IMR-90 (cell line): ENCODE data around the gene SPAG9. TPM values are rescaled to one million over a fixed set of nuclear protein-coding genes. Genes with fewer than 3 reads are reported as not detected.

Experiments used
- ATAC-seq: fragments of 200-7000 bp; cut with Tn5 transposase; 2 replicates; pipeline ENCODE4 v1.9.1; 2020; ENCODE audit warnings: low read depth, mild to moderate bottlenecking, moderate library complexity
- BruUV-seq: library from RNA; stranded (reverse); fragments of 400-500 nt; replicated peaks from 2 replicates; lab custom pipeline; 2021; lab: Mats Ljungman, UMichigan
- CTCF ChIA-PET: fragments of 300-600 bp; formaldehyde crosslinking; extraction: SDS; loops from one replicate; lab custom pipeline; 2021; ENCODE audit warnings: antibody characterized with exemption; lab: Yijun Ruan, JAX
- POLR2A ChIA-PET: fragments of 300-600 bp; sonication (Branson Sonifier 250); formaldehyde crosslinking; loops from one replicate; lab custom pipeline; 2022; ENCODE audit warnings: antibody characterized with exemption; ENCODE audit not compliant: unreplicated experiment; lab: Charles Lee
- DNase-seq: peaks from one replicate; pipeline ENCODE4 v3.0.0; 2013
- H2AFZ ChIP-seq: replicated peaks from 2 replicates; pipeline ENCODE3; 2013; ENCODE audit warnings: low read length, mild to moderate bottlenecking; ENCODE audit not compliant: poor library complexity
- H2AK5ac ChIP-seq: 2 replicates; pipeline ENCODE4 v1.6.1; 2013; ENCODE audit warnings: low read depth, low read length, inconsistent platforms
- H2AK9ac ChIP-seq: replicated peaks from 2 replicates; pipeline ENCODE3; 2013; ENCODE audit warnings: mild to moderate bottlenecking, low read depth, low read length, moderate library complexity; ENCODE audit not compliant: poor library complexity
- H2BK120ac ChIP-seq: 2 replicates; pipeline ENCODE4 v1.6.1; 2013; ENCODE audit warnings: low read depth, low read length, inconsistent platforms
- H2BK15ac ChIP-seq: 3 replicates; pipeline ENCODE4 v1.6.1; 2013; ENCODE audit warnings: low read depth, low read length, inconsistent platforms
- H2BK20ac ChIP-seq: 2 replicates; pipeline ENCODE4 v1.6.1; 2013; ENCODE audit warnings: low read depth, mild to moderate bottlenecking, inconsistent platforms, low read length, moderate library complexity
- H2BK5ac ChIP-seq: 2 replicates; pipeline ENCODE4 v1.6.1; 2013; ENCODE audit warnings: mild to moderate bottlenecking, low read depth, low read length, inconsistent platforms; ENCODE audit not compliant: poor library complexity, severe bottlenecking
- H3K14ac ChIP-seq: replicated peaks from 2 replicates; pipeline ENCODE4 v1.6.1; 2013; ENCODE audit warnings: low read depth, low read length, inconsistent platforms
- H3K18ac ChIP-seq: 2 replicates; pipeline ENCODE4 v1.6.1; 2013; ENCODE audit warnings: low read depth, low read length, control low read depth
- H3K23ac ChIP-seq: 2 replicates; pipeline ENCODE4 v1.6.1; 2013; ENCODE audit warnings: low read depth, low read length, inconsistent platforms
- H3K27ac ChIP-seq: 2 replicates; pipeline ENCODE4 v1.5.1; 2013; ENCODE audit warnings: mild to moderate bottlenecking, control low read depth, low read length; ENCODE audit not compliant: insufficient read depth
- H3K27me3 ChIP-seq: 2 replicates; pipeline ENCODE4 v1.6.1; 2013; ENCODE audit warnings: low read length; ENCODE audit not compliant: control insufficient read depth, insufficient read depth
- H3K36me3 ChIP-seq: 2 replicates; pipeline ENCODE4 v1.6.1; 2013; ENCODE audit warnings: low read length, mixed read lengths; ENCODE audit not compliant: control insufficient read depth, insufficient read depth
- H3K4ac ChIP-seq: 2 replicates; pipeline ENCODE4 v1.6.1; 2013; ENCODE audit warnings: low read depth, low read length, inconsistent platforms
- H3K4me1 ChIP-seq: 2 replicates; pipeline ENCODE4 v1.6.1; 2013; ENCODE audit warnings: low read length, mixed read lengths; ENCODE audit not compliant: control insufficient read depth, insufficient read depth
- H3K4me2 ChIP-seq: 2 replicates; pipeline ENCODE4 v1.6.1; 2013; ENCODE audit warnings: low read depth, mild to moderate bottlenecking, control low read depth, low read length, moderate library complexity
- H3K4me3 ChIP-seq: 2 replicates; pipeline ENCODE4 v1.5.1; 2013; ENCODE audit warnings: low read depth, mild to moderate bottlenecking, control low read depth, low read length, moderate library complexity; ENCODE audit not compliant: insufficient read depth
- H3K56ac ChIP-seq: 2 replicates; pipeline ENCODE4 v1.6.1; 2013; ENCODE audit warnings: low read length, inconsistent platforms; ENCODE audit not compliant: insufficient read depth; ENCODE audit errors: extremely low read depth
- H3K79me1 ChIP-seq, 2 experiments: 2 replicates each; pipeline ENCODE4 v1.6.1; 2013; ENCODE audit warnings: low read length in 2 of 2, inconsistent platforms in 1 of 2, low read depth in 1 of 2
- H3K9ac ChIP-seq: 2 replicates; pipeline ENCODE4 v1.6.1; 2013; ENCODE audit warnings: low read depth, low read length, control low read depth
- H3K9me1 ChIP-seq: 2 replicates; pipeline ENCODE4 v1.6.1; 2013; ENCODE audit warnings: low read length, inconsistent platforms; ENCODE audit not compliant: insufficient read depth
- H3K9me3 ChIP-seq: 2 replicates; pipeline ENCODE4 v1.6.1; 2013; ENCODE audit warnings: low read length; ENCODE audit not compliant: control insufficient read depth, insufficient read depth
- H4K20me1 ChIP-seq: 2 replicates; pipeline ENCODE4 v1.6.1; 2013; ENCODE audit warnings: low read length, inconsistent platforms; ENCODE audit not compliant: insufficient read depth
- H4K5ac ChIP-seq: 2 replicates; pipeline ENCODE4 v1.6.1; 2013; ENCODE audit warnings: mild to moderate bottlenecking, low read depth, low read length, control low read depth
- H4K8ac ChIP-seq, 2 experiments: 2 replicates each; pipeline ENCODE4 v1.6.1; 2013; ENCODE audit warnings: low read depth in 2 of 2, low read length in 2 of 2, control low read depth in 1 of 2, inconsistent platforms in 1 of 2
- H4K91ac ChIP-seq: 2 replicates; pipeline ENCODE4 v1.6.1; 2013; ENCODE audit warnings: low read depth, low read length, inconsistent platforms; ENCODE audit not compliant: insufficient read depth
- BHLHE40 ChIP-seq: fragments of 150-350 bp; IDR thresholded peaks from 2 replicates; pipeline ENCODE4 v1.6.1; 2016; ENCODE audit warnings: mild to moderate bottlenecking, low read depth, low read length
- CEBPB ChIP-seq: IDR thresholded peaks from 2 replicates; pipeline ENCODE4 v1.6.1; 2012; ENCODE audit warnings: low read depth, low read length, improper control_type of control experiment
- CHD1 ChIP-seq: IDR thresholded peaks from 2 replicates; pipeline ENCODE4 v1.6.1; 2012; ENCODE audit warnings: low read depth, low read length, improper control_type of control experiment
- FOS ChIP-seq: fragments of 150-350 bp; IDR thresholded peaks from 2 replicates; pipeline ENCODE4 v1.6.1; 2016; ENCODE audit warnings: low read depth, low read length
- MAFK ChIP-seq: IDR thresholded peaks from 2 replicates; pipeline ENCODE4 v1.6.1; 2012; ENCODE audit warnings: low read depth, low read length, improper control_type of control experiment
- MAZ ChIP-seq: IDR thresholded peaks from 2 replicates; pipeline ENCODE4 v1.6.1; 2012; ENCODE audit warnings: low read depth, mild to moderate bottlenecking, low read length, improper control_type of control experiment, moderate library complexity, borderline replicate concordance
- MXI1 ChIP-seq: IDR thresholded peaks from 2 replicates; pipeline ENCODE4 v1.6.1; 2012; ENCODE audit warnings: low read depth, mild to moderate bottlenecking, low read length, moderate library complexity, borderline replicate concordance
- NFE2L2 ChIP-seq: fragments of 150-350 bp; IDR thresholded peaks from 2 replicates; pipeline ENCODE4 v1.6.1; 2016; ENCODE audit warnings: low read depth, mild to moderate bottlenecking, low read length
- POLR2A ChIP-seq: IDR thresholded peaks from 2 replicates; pipeline ENCODE4 v1.6.1; 2012; ENCODE audit warnings: mild to moderate bottlenecking, low read depth, low read length
- RAD21 ChIP-seq: IDR thresholded peaks from 2 replicates; pipeline ENCODE4 v1.6.1; 2012; ENCODE audit warnings: low read length, improper control_type of control experiment
- RFX5 ChIP-seq: IDR thresholded peaks from 2 replicates; pipeline ENCODE4 v1.8.0; 2012; ENCODE audit warnings: low read depth, mild to moderate bottlenecking, low read length, moderate library complexity
- SMC3 ChIP-seq: fragments of 150-350 bp; IDR thresholded peaks from 2 replicates; pipeline ENCODE4 v1.6.1; 2016; ENCODE audit warnings: low read depth, mild to moderate bottlenecking, antibody characterized with exemption, low read length, moderate library complexity
- WGBS, 2 experiments: methylation state at CpG; one replicate each; pipeline versions ENCODE4 v1.1.5 to v1.1.7; 2013; ENCODE audit warnings: missing lambda C conversion rate in 2 of 2; ENCODE audit not compliant: insufficient read length in 1 of 2; ENCODE audit errors: extremely low coverage in 2 of 2; 5-methylcytosine and 5-hydroxymethylcytosine counted together
- dilution Hi-C: fragments of 300-500 bp; cut with HindIII; formaldehyde crosslinking; loops from one replicate; pipeline ENCODE4 v1.14.3; 2018; ENCODE audit warnings: low sequenced_read_pairs; ENCODE audit not compliant: unreplicated experiment
- in situ Hi-C: fragments of 300-500 bp; cut with MboI; formaldehyde crosslinking; loops from 3 replicates; pipeline ENCODE4 v1.14.3; 2019; ENCODE audit warnings: low sequenced_read_pairs, inconsistent platforms, mixed read lengths
- intact Hi-C: fragments of 100-400 bp; cut with micrococcal nuclease; formaldehyde crosslinking; loops from 2 replicates; pipeline ENCODE4 v1.10.0; 2022
- polyA plus RNA-seq, 3 experiments: library from polyadenylated mRNA; depleted of rRNA; stranded (reverse); fragments of >200 nt; gene quantifications; 2 replicates each; pipeline ENCODE4 v1.2.3, GENCODE V29; 2012; ENCODE audit warnings: low replicate concordance in 1 of 3
- total RNA-seq: library from RNA; depleted of rRNA; stranded (reverse); fragments of >200 nt; gene quantifications from 2 replicates; pipeline ENCODE4 v1.2.3, GENCODE V29; 2012
- TF ChIP-seq, protein P1 (sequence below): conservative IDR thresholded peaks from 2 replicates; pipeline ENCODE4 v1.5.1; 2012; ENCODE audit warnings: mild to moderate bottlenecking, low read depth, low read length, improper control_type of control experiment

Gene SPAG9
- total and polyA plus RNA-seq, 2 of the 4 experiments (the other 2 are of a cell fraction), result 26.7 to 75.5 TPM

GRCh38 chr17:51091635-51092034 lies 29.0 kb downstream of the SPAG9 start:
- ChIA-PET POLR2A (no interaction called here), CTCF (no interaction called here)
- Histone ChIP-seq H3K4me2 (no peak overlapping the region), H4K91ac (no peak overlapping the region), H3K23ac (no peak overlapping the region), H3K14ac (no peak overlapping the region), H4K5ac (no peak overlapping the region), H4K20me1 (peaks cover 7% of the 10 kb centered on the region; the same call in 1 of the 2 replicates), H3K18ac (no peak overlapping the region), H3K27ac (no peak overlapping the region), H2BK120ac (no peak overlapping the region), H3K4ac (no peak overlapping the region), H2BK15ac (no peak overlapping the region), H3K79me1 (peaks cover 25 to 49% of the 10 kb centered on the region in 2 experiments), H3K9me1 (peaks cover under 1% of the 10 kb centered on the region; the same call in 1 of the 2 replicates), H3K9ac (no peak overlapping the region), H3K9me3 (no peaks in the 10 kb centered on the region), H2AK9ac (no peak overlapping the region), H2BK5ac (no peak overlapping the region), H3K4me3 (no peak overlapping the region), H2AFZ (no peak overlapping the region), H3K36me3 (no peaks in the 10 kb centered on the region; the same call in 1 of the 2 replicates), H3K56ac (no peak overlapping the region), H3K4me1 (peaks cover 5% of the 10 kb centered on the region), H4K8ac (peak overlapping the region in 1 of 2 experiments; percentile 42; a peak in 1 of 4 replicates), H3K27me3 (no peaks in the 10 kb centered on the region), H2BK20ac (no peak overlapping the region), H2AK5ac (no peak overlapping the region)
- no TSS peak for BruUV-seq
- TF ChIP-seq RAD21, result no peak
- TF ChIP-seq CEBPB, result no peak
- TF ChIP-seq BHLHE40, result no peak
- no peak for TF ChIP-seq NFE2L2
- TF ChIP-seq, protein P1, sequence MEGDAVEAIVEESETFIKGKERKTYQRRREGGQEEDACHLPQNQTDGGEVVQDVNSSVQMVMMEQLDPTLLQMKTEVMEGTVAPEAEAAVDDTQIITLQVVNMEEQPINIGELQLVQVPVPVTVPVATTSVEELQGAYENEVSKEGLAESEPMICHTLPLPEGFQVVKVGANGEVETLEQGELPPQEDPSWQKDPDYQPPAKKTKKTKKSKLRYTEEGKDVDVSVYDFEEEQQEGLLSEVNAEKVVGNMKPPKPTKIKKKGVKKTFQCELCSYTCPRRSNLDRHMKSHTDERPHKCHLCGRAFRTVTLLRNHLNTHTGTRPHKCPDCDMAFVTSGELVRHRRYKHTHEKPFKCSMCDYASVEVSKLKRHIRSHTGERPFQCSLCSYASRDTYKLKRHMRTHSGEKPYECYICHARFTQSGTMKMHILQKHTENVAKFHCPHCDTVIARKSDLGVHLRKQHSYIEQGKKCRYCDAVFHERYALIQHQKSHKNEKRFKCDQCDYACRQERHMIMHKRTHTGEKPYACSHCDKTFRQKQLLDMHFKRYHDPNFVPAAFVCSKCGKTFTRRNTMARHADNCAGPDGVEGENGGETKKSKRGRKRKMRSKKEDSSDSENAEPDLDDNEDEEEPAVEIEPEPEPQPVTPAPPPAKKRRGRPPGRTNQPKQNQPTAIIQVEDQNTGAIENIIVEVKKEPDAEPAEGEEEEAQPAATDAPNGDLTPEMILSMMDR, result no peak
- no peak for TF ChIP-seq FOS
- no peak for TF ChIP-seq MAZ
- TF ChIP-seq RFX5, result no peak
- no peak for TF ChIP-seq MAFK
- no peak for TF ChIP-seq POLR2A
- no peak for TF ChIP-seq SMC3
- TF ChIP-seq MXI1, result no peak
- no peak for TF ChIP-seq CHD1
- dilution Hi-C loops (no loop called here), in situ Hi-C loops (no loop called here), intact Hi-C loops (no loop called here)
- ATAC-seq, result no peak
- no CpG with 5 or more reads among the region's 2 CpGs for WGBS, 2 experiments
- DNase-seq, result no peak
